Measurements from ENCODE around the gene NRG2.

GRCh38 chr5:139997276-139997675 lies 45.8 kb downstream of the NRG2 start:
- TF ChIP-seq CTCF (IDR thresholded peaks at IDR 0.05) (no peak), NRF1 (IDR thresholded peaks at IDR 0.05; ENCODE audit: low read depth, low read length) (no peak)
